Skin epidermis (tissue), 12 donors: ENCODE measurements around the gene TRIO.

Experiments used
- H3K27ac ChIP-seq, 21 experiments: fragments of 200-600 bp; sonication (generic) in 11 of 21; one replicate each; pipeline ENCODE4 v1.5.0; 2020; ENCODE audit warnings: mild to moderate bottlenecking in 3 of 21, inconsistent platforms in 2 of 21, moderate library complexity in 2 of 21
- H3K4me3 ChIP-seq, 7 experiments: fragments of 200-600 bp; sonication (generic) in 2 of 7; one replicate each; pipeline ENCODE4 v1.5.0; 2020; ENCODE audit warnings: inconsistent platforms in 2 of 7, mild to moderate bottlenecking in 2 of 7, moderate library complexity in 1 of 7

The TRIO gene

GRCh38 chr5:14445013-14445412 is 301.9 kb downstream of the TRIO start:
- Histone ChIP-seq H3K4me3 (no peak overlapping the region), H3K27ac (peak overlapping the region in 9 of 21 experiments; percentile 4 to 65 (median 36))

- H3K27ac ChIP-seq = peak overlapping the region in 17 of 21 experiments; percentile 2 to 65 (median 41)
- H3K4me3 ChIP-seq = no peak overlapping the region
Measured at GRCh38 chr5:14445576-14446290, 302.6 kb downstream of the TRIO start.

- Histone ChIP-seq H3K4me3 (no peak overlapping the region), H3K27ac (peak overlapping the region in 20 of 21 experiments; percentile 13 to 88 (median 72))
Measured at GRCh38 chr5:14447958-14448911, 305.1 kb downstream of the TRIO start.

- H3K4me3 ChIP-seq = no peak overlapping the region
- peak overlapping the region in 20 of 21 experiments; percentile 13 to 88 (median 72) for H3K27ac ChIP-seq
Measured at GRCh38 chr5:14449052-14449661, 306.0 kb downstream of the TRIO start.

GRCh38 chr5:14450018-14450524 is 306.9 kb downstream of the TRIO start:
- H3K4me3 ChIP-seq = no peak overlapping the region
- H3K27ac ChIP-seq = peak overlapping the region in 17 of 21 experiments; percentile 2 to 88 (median 72)

- Histone ChIP-seq H3K4me3 (no peak overlapping the region), H3K27ac (peak overlapping the region in 9 of 21 experiments; percentile 2 to 87 (median 72))
Measured at GRCh38 chr5:14450742-14451141, 307.6 kb downstream of the TRIO start.

- Histone ChIP-seq H3K4me3 (no peak overlapping the region), H3K27ac (peak overlapping the region in 9 of 21 experiments; percentile 5 to 77 (median 51))
Measured at GRCh38 chr5:14451871-14452270, 308.7 kb downstream of the TRIO start.

GRCh38 chr5:14452685-14453454 is 309.7 kb downstream of the TRIO start:
- Histone ChIP-seq H3K27ac (peak overlapping the region in 7 of 21 experiments; percentile 5 to 56 (median 37)), H3K4me3 (no peak overlapping the region)

- H3K4me3 ChIP-seq = no peak overlapping the region
- peak overlapping the region in 7 of 21 experiments; percentile 1 to 27 (median 12) for H3K27ac ChIP-seq
Measured at GRCh38 chr5:14453481-14453880, 310.3 kb downstream of the TRIO start.

- Histone ChIP-seq H3K27ac (no peak overlapping the region), H3K4me3 (no peak overlapping the region)
Measured at GRCh38 chr5:14455814-14456321, 312.7 kb downstream of the TRIO start.

- Histone ChIP-seq H3K27ac (no peak overlapping the region), H3K4me3 (no peak overlapping the region)
Measured at GRCh38 chr5:14457476-14457875, 314.3 kb downstream of the TRIO start.

- H3K4me3 ChIP-seq = no peak overlapping the region
- no peak overlapping the region for H3K27ac ChIP-seq
Measured at GRCh38 chr5:14458414-14458813, 315.3 kb downstream of the TRIO start.

GRCh38 chr5:14460844-14461398 is 317.8 kb downstream of the TRIO start:
- H3K27ac ChIP-seq = no peak overlapping the region

GRCh38 chr5:14462681-14463080 is 319.5 kb downstream of the TRIO start:
- no peak overlapping the region for H3K4me3 ChIP-seq
- no peak overlapping the region for H3K27ac ChIP-seq

More at GRCh38 chr5:14460844-14461398, 317.8 kb downstream of the TRIO start:
- H3K4me3 ChIP-seq = no peak overlapping the region

GRCh38 chr5:14463629-14464028 is 320.5 kb downstream of the TRIO start:
- peak overlapping the region in 6 of 21 experiments; percentile 8 to 50 (median 25) for H3K27ac ChIP-seq

GRCh38 chr5:14464096-14464495 is 321.0 kb downstream of the TRIO start:
- H3K27ac ChIP-seq = peak overlapping the region in 6 of 21 experiments; percentile 8 to 50 (median 25)
- no peak overlapping the region for H3K4me3 ChIP-seq

More at GRCh38 chr5:14463629-14464028, 320.5 kb downstream of the TRIO start:
- H3K4me3 ChIP-seq = no peak overlapping the region

- no peak overlapping the region for H3K27ac ChIP-seq
- no peak overlapping the region for H3K4me3 ChIP-seq
Measured at GRCh38 chr5:14464671-14465070, 321.5 kb downstream of the TRIO start.

GRCh38 chr5:14465116-14465515 is 322.0 kb downstream of the TRIO start:
- H3K27ac ChIP-seq = no peak overlapping the region
- no peak overlapping the region for H3K4me3 ChIP-seq
